ENCODE measurements around the gene TRPM2. TPM values are rescaled to one million over a fixed set of nuclear protein-coding genes. Genes with fewer than 3 reads are reported as not detected.

TRPM2 gene
- total and polyA plus RNA-seq, 10 of the 15 experiments (the other 5 are each of a cell fraction or from before 2014, with no cell fraction given): 0.03 to 9.1 (median 2.6) TPM

DNA sequence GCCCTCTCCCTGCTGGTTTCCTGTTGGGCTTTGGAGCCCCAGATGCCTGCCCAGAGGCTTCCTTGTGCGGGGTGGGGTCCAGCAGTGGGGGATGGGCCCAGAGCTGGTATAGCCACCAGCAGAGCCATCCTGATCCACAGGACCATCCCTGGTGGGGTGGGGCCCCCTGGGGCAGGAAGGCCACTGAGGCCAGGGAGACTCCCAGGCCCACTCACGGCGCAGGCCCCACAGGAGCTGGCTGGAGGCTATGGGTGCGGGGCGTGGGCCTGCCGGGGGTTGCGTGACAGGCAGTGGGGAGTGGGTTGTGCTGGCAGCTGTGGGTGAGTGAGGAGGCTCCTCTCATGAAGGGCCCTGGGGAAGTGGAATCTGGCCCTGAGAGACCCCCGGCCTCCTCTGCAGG is 107.6 kb downstream of the TRPM2 start:
- in situ Hi-C loops (cut with MboI) (no loop called here), intact Hi-C loops (cut with micrococcal nuclease; ENCODE audit: unreplicated experiment) (no loop called here)
- ChIA-PET SMC1A (ENCODE audit: uncharacterized antibody, unreplicated experiment) (no interaction called here), CTCF (no interaction called here), RAD21 (ENCODE audit: unreplicated experiment) (no interaction called here), POLR2A (no interaction called here)
- no peaks in the 10 kb centered on the region for H3K4me1 ChIP-seq (ENCODE audit: control insufficient read depth, insufficient read depth, low read length)
- no peaks in the 10 kb centered on the region for H3K79me2 ChIP-seq (ENCODE audit: control insufficient read depth, insufficient read depth, low read length)
- BruUV-seq (replicated peaks): no TSS peak
- no peaks in the 10 kb centered on the region for H4K20me1 ChIP-seq (ENCODE audit: control insufficient read depth, insufficient read depth)
- DNase-seq (ENCODE audit: low read depth, low spot score) (no peak), ATAC-seq (no peak), FAIRE-seq (no peak)
- H3K27me3 ChIP-seq (replicated peaks in 1 of 2; ENCODE audit: control insufficient read depth in 2 of 2, insufficient read depth in 2 of 2, low read length in 1 of 2): no peaks in the 10 kb centered on the region
- no peak overlapping the region for H3K27ac ChIP-seq (ENCODE audit: control insufficient read depth, insufficient read depth)
- no peak overlapping the region for H3K4me2 ChIP-seq (ENCODE audit: control insufficient read depth, insufficient read depth)
- no peaks in the 10 kb centered on the region for H3K9me3 ChIP-seq (replicated peaks; ENCODE audit: control insufficient read depth, insufficient read depth, low read length)
- no peaks in the 10 kb centered on the region for H3K36me3 ChIP-seq (ENCODE audit: control insufficient read depth in 2 of 2, insufficient read depth in 2 of 2, low read length in 1 of 2)
- H3K9ac ChIP-seq (ENCODE audit: control insufficient read depth, insufficient read depth, low read length): no peak overlapping the region
- H3K4me3 ChIP-seq: no peak overlapping the region
- WGBS (ENCODE audit: insufficient coverage, insufficient replicate concordance, low lambda C conversion rate, missing lambda C conversion rate): 85% methylated on average over 8 of the region's 8 CpGs
- no peak overlapping the region for H2AFZ ChIP-seq (ENCODE audit: control insufficient read depth, low read depth, low read length)
- TF ChIP-seq, protein P1, sequence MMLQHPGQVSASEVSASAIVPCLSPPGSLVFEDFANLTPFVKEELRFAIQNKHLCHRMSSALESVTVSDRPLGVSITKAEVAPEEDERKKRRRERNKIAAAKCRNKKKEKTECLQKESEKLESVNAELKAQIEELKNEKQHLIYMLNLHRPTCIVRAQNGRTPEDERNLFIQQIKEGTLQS (IDR thresholded peaks at IDR 0.05; ENCODE audit: borderline replicate concordance, extremely low read depth, low read depth, low read length): no peak
- TF ChIP-seq, protein P2, sequence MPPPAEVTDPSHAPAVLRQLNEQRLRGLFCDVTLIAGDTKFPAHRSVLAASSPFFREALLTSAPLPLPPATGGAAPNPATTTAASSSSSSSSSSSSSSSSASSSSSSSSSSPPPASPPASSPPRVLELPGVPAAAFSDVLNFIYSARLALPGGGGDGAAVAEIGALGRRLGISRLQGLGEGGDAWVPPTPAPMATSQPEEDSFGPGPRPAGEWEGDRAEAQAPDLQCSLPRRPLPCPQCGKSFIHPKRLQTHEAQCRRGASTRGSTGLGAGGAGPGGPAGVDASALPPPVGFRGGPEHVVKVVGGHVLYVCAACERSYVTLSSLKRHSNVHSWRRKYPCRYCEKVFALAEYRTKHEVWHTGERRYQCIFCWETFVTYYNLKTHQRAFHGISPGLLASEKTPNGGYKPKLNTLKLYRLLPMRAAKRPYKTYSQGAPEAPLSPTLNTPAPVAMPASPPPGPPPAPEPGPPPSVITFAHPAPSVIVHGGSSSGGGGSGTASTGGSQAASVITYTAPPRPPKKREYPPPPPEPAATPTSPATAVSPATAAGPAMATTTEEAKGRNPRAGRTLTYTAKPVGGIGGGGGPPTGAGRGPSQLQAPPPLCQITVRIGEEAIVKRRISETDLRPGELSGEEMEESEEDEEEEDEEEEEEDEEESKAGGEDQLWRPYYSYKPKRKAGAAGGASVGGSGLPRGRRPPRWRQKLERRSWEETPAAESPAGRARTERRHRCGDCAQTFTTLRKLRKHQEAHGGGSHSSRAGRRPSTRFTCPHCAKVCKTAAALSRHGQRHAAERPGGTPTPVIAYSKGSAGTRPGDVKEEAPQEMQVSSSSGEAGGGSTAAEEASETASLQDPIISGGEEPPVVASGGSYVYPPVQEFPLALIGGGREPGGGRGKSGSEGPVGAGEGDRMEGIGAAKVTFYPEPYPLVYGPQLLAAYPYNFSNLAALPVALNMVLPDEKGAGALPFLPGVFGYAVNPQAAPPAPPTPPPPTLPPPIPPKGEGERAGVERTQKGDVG (CRISPR knock-in tag; IDR thresholded peaks at IDR 0.05): no peak
- no peak for TF ChIP-seq CREB1 (IDR thresholded peaks at IDR 0.05; ENCODE audit: low read depth)
- TF ChIP-seq, protein P3, sequence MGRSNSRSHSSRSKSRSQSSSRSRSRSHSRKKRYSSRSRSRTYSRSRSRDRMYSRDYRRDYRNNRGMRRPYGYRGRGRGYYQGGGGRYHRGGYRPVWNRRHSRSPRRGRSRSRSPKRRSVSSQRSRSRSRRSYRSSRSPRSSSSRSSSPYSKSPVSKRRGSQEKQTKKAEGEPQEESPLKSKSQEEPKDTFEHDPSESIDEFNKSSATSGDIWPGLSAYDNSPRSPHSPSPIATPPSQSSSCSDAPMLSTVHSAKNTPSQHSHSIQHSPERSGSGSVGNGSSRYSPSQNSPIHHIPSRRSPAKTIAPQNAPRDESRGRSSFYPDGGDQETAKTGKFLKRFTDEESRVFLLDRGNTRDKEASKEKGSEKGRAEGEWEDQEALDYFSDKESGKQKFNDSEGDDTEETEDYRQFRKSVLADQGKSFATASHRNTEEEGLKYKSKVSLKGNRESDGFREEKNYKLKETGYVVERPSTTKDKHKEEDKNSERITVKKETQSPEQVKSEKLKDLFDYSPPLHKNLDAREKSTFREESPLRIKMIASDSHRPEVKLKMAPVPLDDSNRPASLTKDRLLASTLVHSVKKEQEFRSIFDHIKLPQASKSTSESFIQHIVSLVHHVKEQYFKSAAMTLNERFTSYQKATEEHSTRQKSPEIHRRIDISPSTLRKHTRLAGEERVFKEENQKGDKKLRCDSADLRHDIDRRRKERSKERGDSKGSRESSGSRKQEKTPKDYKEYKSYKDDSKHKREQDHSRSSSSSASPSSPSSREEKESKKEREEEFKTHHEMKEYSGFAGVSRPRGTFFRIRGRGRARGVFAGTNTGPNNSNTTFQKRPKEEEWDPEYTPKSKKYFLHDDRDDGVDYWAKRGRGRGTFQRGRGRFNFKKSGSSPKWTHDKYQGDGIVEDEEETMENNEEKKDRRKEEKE (IDR thresholded peaks at IDR 0.05): no peak
- no peak for TF ChIP-seq SMAD1 (IDR thresholded peaks at IDR 0.05; ENCODE audit: low read depth, partially characterized antibody)
- TF ChIP-seq CHD1 (IDR thresholded peaks at IDR 0.05; ENCODE audit: low read depth, low read length): no peak
- TF ChIP-seq, protein P4, sequence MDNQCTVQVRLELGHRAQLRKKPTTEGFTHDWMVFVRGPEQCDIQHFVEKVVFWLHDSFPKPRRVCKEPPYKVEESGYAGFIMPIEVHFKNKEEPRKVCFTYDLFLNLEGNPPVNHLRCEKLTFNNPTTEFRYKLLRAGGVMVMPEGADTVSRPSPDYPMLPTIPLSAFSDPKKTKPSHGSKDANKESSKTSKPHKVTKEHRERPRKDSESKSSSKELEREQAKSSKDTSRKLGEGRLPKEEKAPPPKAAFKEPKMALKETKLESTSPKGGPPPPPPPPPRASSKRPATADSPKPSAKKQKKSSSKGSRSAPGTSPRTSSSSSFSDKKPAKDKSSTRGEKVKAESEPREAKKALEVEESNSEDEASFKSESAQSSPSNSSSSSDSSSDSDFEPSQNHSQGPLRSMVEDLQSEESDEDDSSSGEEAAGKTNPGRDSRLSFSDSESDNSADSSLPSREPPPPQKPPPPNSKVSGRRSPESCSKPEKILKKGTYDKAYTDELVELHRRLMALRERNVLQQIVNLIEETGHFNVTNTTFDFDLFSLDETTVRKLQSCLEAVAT (IDR thresholded peaks at IDR 0.05): no peak
- TF ChIP-seq MYC (IDR thresholded peaks at IDR 0.05; ENCODE audit: insufficient read depth, insufficient read length, insufficient replicate concordance, low read length, severe bottlenecking): no peak
- no peak for TF ChIP-seq EGR1 (IDR thresholded peaks at IDR 0.05; ENCODE audit: borderline replicate concordance in 1 of 2, low read depth in 2 of 2, low read length in 2 of 2)
- no peak for TF ChIP-seq NFYB (IDR thresholded peaks at IDR 0.05; ENCODE audit: insufficient read depth, low read depth, low read length)
- no peak for TF ChIP-seq BHLHE40 (IDR thresholded peaks at IDR 0.05; ENCODE audit: borderline replicate concordance in 1 of 2, low read depth in 2 of 2, low read length in 1 of 2)
- no peak for TF ChIP-seq NFIC (IDR thresholded peaks at IDR 0.05; ENCODE audit: low read depth, low read length)
- TF ChIP-seq ZNF217 (IDR thresholded peaks at IDR 0.05): no peak
- no peak for TF ChIP-seq RBBP5 (conservative IDR thresholded peaks at IDR 0.05)
- no peak for TF ChIP-seq WRNIP1 (IDR thresholded peaks at IDR 0.05; ENCODE audit: borderline replicate concordance, low read depth, low read length)
